DLD1 (cell line): Measurements from ENCODE around the gene MXD4.
"Not testable (repeated sequence)": the region's sequence is repeated elsewhere in the genome, so short reads cannot be mapped to it uniquely, and the experiment has no call there.

Source experiments
- in situ Hi-C: cut with HindIII; loops from 2 replicates; pipeline ENCODE4 v1.10.0; 2017; ENCODE audit warnings: low sequenced_read_pairs

MXD4 gene

DNA sequence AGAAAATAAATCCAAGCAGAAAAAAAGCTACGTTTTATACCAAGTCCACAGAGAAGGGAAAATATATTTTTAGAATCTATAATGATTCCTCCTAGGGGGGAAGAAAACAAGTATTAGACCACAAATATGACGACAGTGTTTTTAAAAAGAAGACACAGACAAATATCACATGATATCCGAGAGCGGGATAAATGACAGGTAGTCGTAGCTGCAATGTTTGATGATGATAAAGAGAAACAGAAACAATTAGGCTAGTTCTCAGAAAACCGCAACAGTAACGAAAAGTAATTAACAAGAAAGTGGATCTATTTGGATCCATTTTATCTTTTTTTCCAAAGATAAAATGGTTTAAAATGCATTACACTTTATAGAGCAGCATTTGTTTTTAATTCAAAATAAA lies 20.9 kb downstream of the MXD4 start:
- in situ Hi-C loops = loop anchor here (10.0 kb wide), 2 partner anchors 64 to 154 kb away; no protein-coding TSS in a partner anchor

DNA sequence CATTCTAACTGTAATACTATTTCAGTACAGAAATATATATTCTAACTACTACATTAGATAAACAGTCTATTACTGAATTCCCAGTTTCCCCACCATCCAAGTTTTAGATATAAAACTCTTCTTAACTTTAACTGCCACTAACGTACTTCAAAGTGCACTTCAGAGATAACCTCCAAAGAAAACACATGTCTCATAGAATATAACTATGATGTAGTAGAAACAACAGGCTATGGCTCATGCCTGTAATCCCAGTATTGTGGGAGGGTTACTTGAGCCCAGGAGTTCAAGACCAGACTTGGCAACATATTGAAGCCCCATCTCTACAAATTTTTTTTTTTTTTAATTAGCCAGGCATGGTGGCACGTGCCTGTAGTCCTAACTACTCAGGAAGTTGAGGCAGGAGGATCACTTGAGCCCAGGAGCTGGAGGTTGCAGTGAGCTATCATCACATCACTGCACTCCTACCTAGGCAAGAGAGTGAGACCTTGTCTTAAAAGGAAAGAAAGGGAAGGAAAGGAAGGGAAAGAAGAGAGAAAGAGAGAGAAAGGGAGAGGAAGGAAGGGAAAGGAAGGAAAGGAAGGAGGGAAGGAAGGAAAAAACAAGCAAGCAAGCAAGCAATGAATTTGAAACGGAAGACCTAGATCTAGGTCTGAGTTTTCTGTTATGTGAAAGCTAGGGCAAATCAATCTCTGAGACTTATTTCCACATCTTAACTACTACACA lies 24.8 kb downstream of the MXD4 start:
- in situ Hi-C loops = no loop called here

DNA sequence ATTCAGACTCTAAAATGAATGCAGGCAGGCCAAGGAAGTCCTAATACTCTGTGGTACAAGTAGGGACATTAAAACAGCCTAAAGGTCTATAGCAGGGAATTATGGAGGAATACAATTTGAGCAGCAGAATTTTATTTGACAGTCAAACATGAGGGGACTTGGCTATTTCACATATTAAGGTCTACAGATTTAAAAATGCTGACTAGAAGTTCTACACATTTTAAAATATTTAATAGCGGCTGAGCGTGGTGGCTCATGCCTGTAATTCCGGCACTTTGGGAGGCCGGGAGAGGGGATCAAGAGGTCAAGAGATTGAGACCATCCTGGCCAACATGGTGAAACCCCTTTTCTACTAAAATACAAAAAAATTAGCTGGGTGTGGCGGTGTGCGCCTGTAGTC lies 30.8 kb downstream of the MXD4 start:
- in situ Hi-C loops = no loop called here

DNA sequence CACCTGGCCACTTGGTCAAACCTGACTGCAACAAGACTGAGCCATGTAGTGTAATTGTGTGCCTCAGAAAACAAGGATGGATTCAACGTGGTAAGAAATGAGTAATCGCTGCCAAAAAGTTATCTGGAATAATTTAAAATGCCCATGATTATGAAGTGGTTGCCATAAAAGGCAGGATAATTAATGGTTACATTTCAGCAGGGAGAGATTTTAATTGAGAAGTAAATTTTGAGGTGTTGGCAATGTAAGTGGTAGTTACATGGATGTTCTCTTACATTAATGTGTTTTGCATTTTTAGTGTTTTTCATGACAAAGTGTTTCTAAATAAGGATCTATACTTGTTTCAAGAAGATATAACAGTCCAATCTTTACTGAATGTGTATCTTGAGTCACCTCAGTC lies 35.6 kb downstream of the MXD4 start:
- in situ Hi-C loops = no loop called here

DNA sequence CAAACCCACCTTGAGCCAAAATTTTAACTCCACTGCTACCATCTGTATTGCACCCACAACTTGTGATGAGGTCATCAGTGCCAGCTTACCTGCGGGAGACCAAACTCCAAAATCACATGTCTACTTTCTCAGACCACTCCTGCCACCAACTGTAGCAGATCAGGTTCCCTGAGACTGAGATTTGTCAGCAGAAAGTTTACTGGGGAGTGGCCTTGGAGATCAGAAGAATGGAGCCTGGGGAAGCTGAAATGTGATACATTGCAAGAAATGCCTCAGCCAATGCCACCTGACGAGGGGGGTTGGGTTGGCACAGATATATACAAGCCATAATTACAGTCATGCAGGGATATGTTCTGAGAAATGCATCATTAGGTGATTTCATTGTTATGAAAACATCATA lies 39.1 kb downstream of the MXD4 start:
- in situ Hi-C loops = no loop called here

DNA sequence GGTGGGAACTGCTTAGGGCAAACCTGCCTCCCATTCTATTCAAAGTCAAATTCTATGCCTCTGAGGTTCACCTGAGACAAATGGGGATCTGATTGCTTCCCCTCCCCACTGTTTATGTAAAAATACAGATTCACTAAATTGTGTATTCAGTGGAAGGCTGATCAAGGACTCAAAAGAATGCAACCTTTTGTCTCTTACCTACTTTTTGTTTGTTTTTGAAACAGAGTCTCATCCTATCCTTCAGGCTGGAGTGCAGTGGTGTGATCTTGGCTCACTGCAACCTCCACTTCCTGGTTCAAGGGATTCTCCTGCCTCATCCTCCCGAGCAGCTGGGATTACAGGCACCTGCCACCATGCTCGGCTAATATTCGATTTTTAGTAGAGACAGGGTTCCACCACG lies 40.5 kb downstream of the MXD4 start:
- in situ Hi-C loops = not testable (repeated sequence)

DNA sequence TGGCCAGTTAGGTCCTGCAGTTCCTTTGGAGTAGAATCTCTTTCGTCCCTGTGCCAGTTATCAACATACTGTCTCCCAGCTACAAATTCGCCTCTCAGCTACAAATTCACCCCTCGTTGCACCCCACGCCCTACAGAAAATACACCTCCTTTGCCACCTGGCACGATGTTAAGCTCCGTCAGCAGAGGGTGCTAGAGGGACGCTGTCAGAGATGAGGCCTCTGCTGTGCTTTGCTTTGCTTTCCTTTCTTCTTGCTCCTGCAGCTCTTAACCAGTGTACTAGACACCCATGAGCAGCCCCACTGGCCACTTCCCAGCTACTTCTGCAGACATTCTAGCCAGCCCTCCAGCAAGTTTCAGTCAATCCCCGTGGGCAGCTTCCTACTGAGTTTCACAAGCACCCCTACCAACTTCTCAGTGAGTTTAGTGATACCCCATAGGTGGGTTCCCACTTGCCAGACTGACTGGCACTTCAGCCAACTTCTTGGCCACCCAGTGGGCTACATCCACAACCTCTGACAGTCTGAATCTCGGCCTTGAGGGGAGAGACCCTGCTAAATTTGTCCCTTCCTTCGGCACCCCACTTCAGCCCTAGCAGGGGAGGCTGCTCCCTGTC lies 41.8 kb downstream of the MXD4 start:
- in situ Hi-C loops = no loop called here

DNA sequence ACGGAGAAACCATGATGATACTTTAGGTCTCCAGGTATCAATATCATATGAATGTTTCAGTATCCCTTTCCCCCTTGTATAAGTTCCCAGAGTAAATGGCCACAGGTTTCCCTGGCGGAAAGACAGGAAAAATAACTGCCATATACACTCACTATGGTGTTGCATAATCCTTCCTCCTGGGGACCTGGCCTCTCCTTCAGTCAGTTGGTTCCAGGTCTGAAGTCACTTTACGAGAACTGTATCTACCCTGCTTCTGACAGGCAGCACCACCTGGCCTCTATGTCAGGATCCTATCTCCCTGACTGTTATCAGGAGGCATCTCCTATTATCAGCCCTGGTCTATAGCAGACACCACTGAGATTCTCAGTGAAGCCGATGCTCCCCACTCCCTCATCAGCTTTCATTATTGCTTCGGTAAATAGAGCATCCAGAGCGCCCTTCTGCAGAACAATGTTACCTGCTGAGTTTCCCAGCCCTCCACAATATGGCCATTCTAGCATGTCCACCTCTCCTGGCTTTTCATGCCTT lies 42.6 kb downstream of the MXD4 start:
- in situ Hi-C loops = no loop called here

DNA sequence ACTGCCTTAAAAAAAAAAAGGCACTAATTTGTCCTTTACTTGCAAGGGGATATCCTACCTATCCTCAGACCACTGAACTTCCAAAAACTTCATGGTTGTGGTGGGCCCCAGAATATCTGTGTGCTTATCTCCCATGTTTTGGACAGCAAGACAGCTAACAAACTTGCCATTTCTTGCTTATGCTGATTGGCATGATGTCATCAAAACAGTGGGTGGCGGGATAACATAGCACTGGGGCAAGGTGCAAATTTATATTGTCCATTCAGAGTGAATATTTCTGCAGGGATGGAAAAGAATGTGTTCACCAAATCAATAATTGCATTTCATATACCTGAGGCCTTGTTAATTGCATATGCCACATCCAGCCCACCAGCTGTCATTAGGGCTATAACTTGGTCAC lies 43.5 kb downstream of the MXD4 start:
- in situ Hi-C loops = no loop called here

DNA sequence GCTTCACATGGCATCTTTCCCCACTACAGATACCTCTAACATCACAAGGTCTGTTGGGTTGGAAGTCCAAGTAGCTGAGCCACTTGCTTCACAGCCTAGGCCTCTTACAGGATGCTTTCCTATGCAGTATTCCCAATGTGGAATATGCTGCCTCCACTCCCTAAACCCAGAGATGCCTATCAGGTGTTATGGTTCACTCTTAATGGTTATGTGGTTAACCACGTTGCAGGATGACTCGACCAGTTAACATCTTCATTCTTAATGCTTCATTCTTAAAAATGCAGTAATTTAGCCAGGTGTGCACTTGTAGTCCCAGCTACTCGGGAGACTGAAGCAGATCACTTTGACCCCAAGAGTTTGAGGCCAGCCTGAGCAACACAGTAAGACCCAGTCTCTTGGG lies 44.2 kb downstream of the MXD4 start:
- in situ Hi-C loops = no loop called here

DNA sequence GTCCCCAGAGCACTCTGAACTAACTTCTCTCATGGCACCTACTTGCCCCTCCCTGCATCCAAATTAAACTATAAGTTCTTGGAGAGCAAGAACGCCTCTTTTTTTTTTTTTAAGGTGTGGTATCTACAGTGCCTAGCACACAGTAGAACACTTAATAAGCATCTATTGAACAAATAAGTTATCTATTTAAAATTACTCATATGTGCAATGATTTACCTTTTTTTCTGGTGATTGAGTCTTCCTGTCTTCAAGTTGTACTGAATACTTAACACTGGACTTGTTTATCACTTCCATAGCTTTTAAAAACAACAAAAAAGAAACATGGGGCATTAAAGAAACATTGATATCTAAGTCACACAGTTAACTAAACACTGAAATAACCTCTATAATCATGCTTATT lies 49.1 kb downstream of the MXD4 start:
- in situ Hi-C loops = no loop called here

DNA sequence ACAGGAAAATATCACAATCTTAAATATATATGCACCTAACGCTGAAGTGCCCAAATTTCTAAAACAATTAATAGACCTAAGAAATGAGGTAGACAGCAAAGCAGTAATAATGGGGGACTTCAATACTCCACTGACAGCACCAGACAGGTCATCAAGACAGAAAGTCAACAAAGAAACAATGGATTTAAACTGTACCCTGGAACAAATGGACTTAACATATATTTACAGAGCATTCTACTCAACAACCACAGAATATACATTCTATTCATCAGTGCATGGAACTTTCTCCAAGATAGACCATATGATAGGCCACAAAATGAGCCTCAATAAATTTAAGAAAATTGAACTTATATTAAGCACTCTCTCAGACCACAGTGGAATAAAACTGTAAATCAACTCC lies 59.1 kb downstream of the MXD4 start:
- in situ Hi-C loops = not testable (repeated sequence)
